H1 (cell line): ENCODE data around the gene MPHOSPH9.

Experiments used
- ATF3 ChIP-seq: IDR thresholded peaks from 2 replicates; pipeline ENCODE4 v1.6.1; 2011; ENCODE audit warnings: low read depth, mild to moderate bottlenecking, low read length; ENCODE audit not compliant: insufficient read depth
- HDAC6 ChIP-seq: IDR thresholded peaks from one replicate; pipeline ENCODE4 v1.7.1; 2012; ENCODE audit warnings: low read depth, mild to moderate bottlenecking, inconsistent platforms, low read length, moderate library complexity
- POLR2AphosphoS5 ChIP-seq: IDR thresholded peaks from 2 replicates; pipeline ENCODE4 v1.6.1; 2011; ENCODE audit warnings: low read depth, low read length
- RAD21 ChIP-seq, 2 experiments: IDR thresholded peaks in 1 of 2; conservative IDR thresholded peaks in 1 of 2; 2 replicates each; pipeline ENCODE4 v1.6.1; 2011; ENCODE audit warnings: low read depth in 2 of 2, low read length in 2 of 2, improper control_type of control experiment in 1 of 2, inconsistent platforms in 1 of 2, mild to moderate bottlenecking in 1 of 2, moderate library complexity in 1 of 2
- TCF12 ChIP-seq: IDR thresholded peaks from 2 replicates; pipeline ENCODE4 v1.6.1; 2011; ENCODE audit warnings: low read depth, mild to moderate bottlenecking, low read length

- TF ChIP-seq TCF12 (no peak), RAD21 (IDR thresholded peaks at IDR 0.05 in 1 of 2, conservative IDR thresholded peaks at IDR 0.05 in 1 of 2; ENCODE audit: low read depth in 2 of 2, low read length in 2 of 2) (no peak), POLR2AphosphoS5 (no peak), ATF3 (no peak), HDAC6 (no peak)
Observed at GRCh38 chr12:123141615-123142517, 91.1 kb downstream of the MPHOSPH9 start.
